Testis (tissue), 2 donors: Measurements from ENCODE around the gene MISP3.

Experiments used
- CTCF ChIP-seq, 3 experiments: fragments of 450-650 bp in 2 of 3; fragments of 200-600 bp in 1 of 3; sonication (generic) in 1 of 3; IDR thresholded peaks; one replicate each; pipeline ENCODE4 v1.5.1; 2016 to 2019; ENCODE audit warnings: antibody characterized with exemption in 3 of 3, mild to moderate bottlenecking in 2 of 3, moderate library complexity in 1 of 3
- POLR2A ChIP-seq: fragments of 450-650 bp; IDR thresholded peaks from one replicate; pipeline ENCODE4 v1.6.1; 2017; ENCODE audit warnings: antibody characterized with exemption, mild to moderate bottlenecking, moderate library complexity

- TF ChIP-seq CTCF (IDR thresholded peaks at IDR 0.05) (no peak), POLR2A (no peak)
These were observed 45.1 kb downstream of the MISP3 start, which contains the start of gene PRKACA for GRCh38 chr19:14117668-14118164.
